ENCODE data around the gene FAM177B. TPM values are rescaled to one million over a fixed set of nuclear protein-coding genes. Genes with fewer than 3 reads are reported as not detected.

Gene FAM177B
- polyA plus RNA-seq (2014; cell fraction: cytosol; rRNA removed), result not detected in 2 replicates
- polyA plus RNA-seq (2014; cell fraction: nucleus; rRNA removed), result not detected in 2 replicates

- DNase-seq (ENCODE audit: low spot score), result no peak
Observed at GRCh38 chr1:222736972-222737371, at the start of gene FAM177B. Gene FAM177B, plus strand, starts transcription at chr1:222737202. Its CDS starts 9,344 bp downstream, at chr1:222746546.

- no peak for DNase-seq (ENCODE audit: low spot score)
Observed at GRCh38 chr1:222691016-222691415, 46.0 kb upstream of the FAM177B start.

GRCh38 chr1:222694927-222695326 is 42.1 kb upstream of the FAM177B start:
- no peak for DNase-seq (ENCODE audit: low spot score)

GRCh38 chr1:222696741-222697140 is 40.3 kb upstream of the FAM177B start:
- DNase-seq (ENCODE audit: low spot score), result no peak

- DNase-seq (ENCODE audit: low spot score), result no peak
Observed at GRCh38 chr1:222697203-222697602, 39.8 kb upstream of the FAM177B start.

- DNase-seq (ENCODE audit: low spot score), result no peak
Observed at GRCh38 chr1:222697826-222698225, 39.2 kb upstream of the FAM177B start.

GRCh38 chr1:222702210-222702609 is 34.8 kb upstream of the FAM177B start:
- no peak for DNase-seq (ENCODE audit: low spot score)

- no peak for DNase-seq (ENCODE audit: low spot score)
Observed at GRCh38 chr1:222704260-222704659, 32.7 kb upstream of the FAM177B start.

- DNase-seq (ENCODE audit: low spot score), result no peak
Observed at GRCh38 chr1:222706815-222707214, 30.2 kb upstream of the FAM177B start.

GRCh38 chr1:222709700-222710153 is 27.3 kb upstream of the FAM177B start:
- no peak for DNase-seq (ENCODE audit: low spot score)

- DNase-seq (ENCODE audit: low spot score), result peak; percentile 47
Observed at GRCh38 chr1:222711319-222712252, 25.4 kb upstream of the FAM177B start.

GRCh38 chr1:222712253-222713090 is 24.5 kb upstream of the FAM177B start, which contains the start of the genes AIDA and BROX:
Gene AIDA, minus strand, starts transcription at chr1:222712491. Its CDS starts 174 bp downstream, at chr1:222712317.
Gene BROX, plus strand, starts transcription at chr1:222712564. Its CDS starts 3,136 bp downstream, at chr1:222715700.
- DNase-seq (ENCODE audit: low spot score), result peak; percentile 83

- DNase-seq (ENCODE audit: low spot score), result peak; percentile 94
Observed at GRCh38 chr1:222713091-222713961, 23.7 kb upstream of the FAM177B start.

GRCh38 chr1:222716393-222716792 is 20.6 kb upstream of the FAM177B start:
- no peak for DNase-seq (ENCODE audit: low spot score)

GRCh38 chr1:222728746-222729145 is 8.3 kb upstream of the FAM177B start:
- DNase-seq (ENCODE audit: low spot score), result no peak

- no peak for DNase-seq (ENCODE audit: low spot score)
Observed at GRCh38 chr1:222730866-222731265, 6.1 kb upstream of the FAM177B start.

- DNase-seq (ENCODE audit: low spot score), result no peak
Observed at GRCh38 chr1:222732216-222733159, 4.5 kb upstream of the FAM177B start.

GRCh38 chr1:222734740-222735139 is 2.3 kb upstream of the FAM177B start:
- no peak for DNase-seq (ENCODE audit: low spot score)

- DNase-seq (ENCODE audit: low spot score), result no peak
Observed at GRCh38 chr1:222736470-222736869, 532 bp upstream of the FAM177B start.

- DNase-seq (ENCODE audit: low spot score), result no peak
Observed at GRCh38 chr1:222739465-222739864, 2.5 kb downstream of the FAM177B start.

All from SK-N-DZ (cell line).